C4-2B (cell line): Measurements from ENCODE around the gene RPL15.
"Not testable (repeated sequence)": the region's sequence is repeated elsewhere in the genome, so short reads cannot be mapped to it uniquely, and the experiment has no call there.

Experiments used
- CTCF ChIP-seq: fragments of 450-650 bp; conservative IDR thresholded peaks from 2 replicates; pipeline ENCODE4 v1.5.1; 2017; ENCODE audit warnings: mild to moderate bottlenecking
- ZFX ChIP-seq: fragments of 450-650 bp; IDR thresholded peaks from 2 replicates; pipeline ENCODE4 v1.6.1; 2017

GRCh38 chr3:23881993-23882392 is 34.9 kb upstream of the RPL15 start:
- TF ChIP-seq CTCF, ZFX: not testable (repeated sequence)
